ENCODE measurements around the gene IGSF3.
A peak's percentile ranks its signal among the peaks of the same experiment; 100 is the strongest.
"Not testable (repeated sequence)": the region's sequence is repeated elsewhere in the genome, so short reads cannot be mapped to it uniquely, and the experiment has no call there.

Gene IGSF3

GRCh38 chr1:116629441-116629840, 38.1 kb downstream of the IGSF3 start:
- not testable (repeated sequence) for DNase-seq (ENCODE audit: low spot score)

GRCh38 chr1:116628448-116628847, 39.1 kb downstream of the IGSF3 start:
- no peak for DNase-seq (ENCODE audit: low spot score)

- DNase-seq (ENCODE audit: low spot score), result not testable (repeated sequence)
These were observed 40.2 kb downstream of the IGSF3 start for GRCh38 chr1:116627357-116627756.

- DNase-seq (ENCODE audit: low spot score), result not testable (repeated sequence)
These were observed 40.6 kb downstream of the IGSF3 start for GRCh38 chr1:116626915-116627314.

- DNase-seq (ENCODE audit: low spot score), result not testable (repeated sequence)
These were observed 42.4 kb downstream of the IGSF3 start for GRCh38 chr1:116625155-116625554.

GRCh38 chr1:116624040-116624439, 43.5 kb downstream of the IGSF3 start:
- DNase-seq (ENCODE audit: low spot score), result no peak

- not testable (repeated sequence) for DNase-seq (ENCODE audit: low spot score)
These were observed 45.0 kb downstream of the IGSF3 start for GRCh38 chr1:116622496-116622895.

- DNase-seq (ENCODE audit: low spot score), result peak; percentile 11
These were observed 45.8 kb downstream of the IGSF3 start for GRCh38 chr1:116621756-116622155.

- DNase-seq (ENCODE audit: low spot score), result not testable (repeated sequence)
These were observed 47.1 kb downstream of the IGSF3 start for GRCh38 chr1:116620392-116620791.

GRCh38 chr1:116619106-116619505, 48.4 kb downstream of the IGSF3 start:
- not testable (repeated sequence) for DNase-seq (ENCODE audit: low spot score)

- DNase-seq (ENCODE audit: low spot score), result not testable (repeated sequence)
These were observed 49.7 kb downstream of the IGSF3 start for GRCh38 chr1:116617808-116618207.

GRCh38 chr1:116613825-116614224, 53.7 kb downstream of the IGSF3 start:
- DNase-seq (ENCODE audit: low spot score), result not testable (repeated sequence)

GRCh38 chr1:116609801-116610371, 57.6 kb downstream of the IGSF3 start:
- DNase-seq (ENCODE audit: low spot score), result not testable (repeated sequence)

- not testable (repeated sequence) for DNase-seq (ENCODE audit: low spot score)
These were observed 58.7 kb downstream of the IGSF3 start for GRCh38 chr1:116608841-116609240.

- not testable (repeated sequence) for DNase-seq (ENCODE audit: low spot score)
These were observed 59.4 kb downstream of the IGSF3 start for GRCh38 chr1:116608151-116608550.

GRCh38 chr1:116607463-116607862, 60.1 kb downstream of the IGSF3 start:
- DNase-seq (ENCODE audit: low spot score), result not testable (repeated sequence)

- not testable (repeated sequence) for DNase-seq (ENCODE audit: low spot score)
These were observed 61.5 kb downstream of the IGSF3 start for GRCh38 chr1:116606067-116606466.

- no peak for DNase-seq (ENCODE audit: low spot score)
These were observed 62.2 kb downstream of the IGSF3 start for GRCh38 chr1:116605315-116605714.

GRCh38 chr1:116604408-116604807, 63.1 kb downstream of the IGSF3 start:
- DNase-seq (ENCODE audit: low spot score), result not testable (repeated sequence)

- not testable (repeated sequence) for DNase-seq (ENCODE audit: low spot score)
These were observed 63.9 kb downstream of the IGSF3 start for GRCh38 chr1:116603646-116604045.

- DNase-seq (ENCODE audit: low spot score), result not testable (repeated sequence)
These were observed 68.2 kb downstream of the IGSF3 start for GRCh38 chr1:116599369-116599768.

GRCh38 chr1:116598420-116599036, 69.0 kb downstream of the IGSF3 start:
- not testable (repeated sequence) for DNase-seq (ENCODE audit: low spot score)

- not testable (repeated sequence) for DNase-seq (ENCODE audit: low spot score)
These were observed 70.1 kb downstream of the IGSF3 start for GRCh38 chr1:116597388-116597787.

Data from LoVo (cell line).